Endothelial cell of umbilical vein (primary cell): ENCODE data around the gene CLASRP. TPM values are rescaled to one million over a fixed set of nuclear protein-coding genes. Genes with fewer than 3 reads are reported as not detected.

Source experiments
- BruUV-seq: library from RNA; stranded (reverse); fragments of 400-500 nt; replicated peaks from 2 replicates; lab custom pipeline; 2021; lab: Mats Ljungman, UMichigan
- CTCF ChIA-PET: fragments of 300-600, 350-600 bp; sonication (Branson Sonifier 250); formaldehyde crosslinking; loops from one replicate; lab custom pipeline; 2021; ENCODE audit warnings: antibody characterized with exemption, inconsistent platforms; lab: Charles Lee
- POLR2A ChIA-PET: fragments of 300-600, 350-600 bp; sonication (Branson Sonifier 250); formaldehyde crosslinking; loops from one replicate; lab custom pipeline; 2021; ENCODE audit warnings: antibody characterized with exemption, inconsistent platforms; lab: Charles Lee
- DNase-seq: peaks from one replicate; pipeline ENCODE4 v3.0.0-alpha.2; 2011; ENCODE audit warnings: low read depth, low spot score
- FAIRE-seq: peaks from 2 replicates; lab custom pipeline; 2011; peaks lifted over from hg19 to GRCh38; lab: Jason Lieb, UNC
- H2AFZ ChIP-seq: 2 replicates; pipeline ENCODE4 v1.6.0; 2012; ENCODE audit warnings: low read depth, low read length, control low read depth, inconsistent platforms
- H3K27ac ChIP-seq: 2 replicates; pipeline ENCODE4 v1.5.1; 2011; ENCODE audit warnings: low read depth, mild to moderate bottlenecking, control low read depth, low read length, moderate library complexity; ENCODE audit not compliant: insufficient read depth
- H3K27me3 ChIP-seq, 2 experiments: 2 replicates each; pipeline versions ENCODE4 v1.6.0 to v1.6.1; 2011; ENCODE audit warnings: low read length in 2 of 2, mixed read lengths in 1 of 2; ENCODE audit not compliant: control insufficient read depth in 2 of 2, insufficient read depth in 2 of 2
- H3K36me3 ChIP-seq, 2 experiments: 2 replicates in 1 of 2; 3 replicates in 1 of 2; pipeline ENCODE4 v1.5.1; 2011; ENCODE audit warnings: low read length in 2 of 2, mild to moderate bottlenecking in 1 of 2, moderate library complexity in 1 of 2; ENCODE audit not compliant: control insufficient read depth in 2 of 2, insufficient read depth in 2 of 2; ENCODE audit errors: extremely low read depth in 1 of 2
- H3K4me1 ChIP-seq: 3 replicates; pipeline ENCODE4 v1.5.1; 2011; ENCODE audit warnings: mild to moderate bottlenecking, low read length; ENCODE audit not compliant: control insufficient read depth, insufficient read depth; ENCODE audit errors: extremely low read depth
- H3K4me2 ChIP-seq: 2 replicates; pipeline ENCODE4 v1.6.1; 2011; ENCODE audit warnings: low read length, control low read depth, mixed read lengths; ENCODE audit not compliant: insufficient read depth
- H3K4me3 ChIP-seq, 3 experiments: fragments of 200-600 bp in 1 of 3; sonication (generic), shearing (Covaris generic) in 1 of 3; replicated peaks in 1 of 3; 2 replicates each; pipeline ENCODE4 v1.5.1; 2011 to 2016; ENCODE audit warnings: control low read depth in 3 of 3, low read length in 3 of 3, mild to moderate bottlenecking in 2 of 3, inconsistent platforms in 1 of 3, low read depth in 1 of 3, moderate library complexity in 1 of 3; ENCODE audit not compliant: insufficient read depth in 1 of 3
- H3K79me2 ChIP-seq: 2 replicates; pipeline ENCODE4 v1.6.0; 2012; ENCODE audit warnings: low read length, inconsistent platforms; ENCODE audit not compliant: control insufficient read depth, insufficient read depth
- H3K9ac ChIP-seq: replicated peaks from 2 replicates; pipeline ENCODE3; 2011; ENCODE audit warnings: low read length, control low read depth; ENCODE audit not compliant: insufficient read depth; ENCODE audit errors: extremely low read depth
- H3K9me1 ChIP-seq: replicated peaks from 3 replicates; pipeline ENCODE4 v1.6.0; 2011; ENCODE audit warnings: mild to moderate bottlenecking, low read length; ENCODE audit not compliant: control insufficient read depth, insufficient read depth; ENCODE audit errors: extremely low read depth
- H3K9me3 ChIP-seq: replicated peaks from 2 replicates; pipeline ENCODE4 v1.5.1; 2012; ENCODE audit warnings: low read length, inconsistent platforms; ENCODE audit not compliant: control insufficient read depth, insufficient read depth
- H4K20me1 ChIP-seq: replicated peaks from 2 replicates; pipeline ENCODE3; 2011; ENCODE audit warnings: mild to moderate bottlenecking, low read length; ENCODE audit not compliant: control insufficient read depth, insufficient read depth; ENCODE audit errors: extremely low read depth
- EZH2 ChIP-seq: IDR thresholded peaks from 2 replicates; pipeline ENCODE4 v1.6.1; 2012; ENCODE audit warnings: borderline replicate concordance, low read depth, mild to moderate bottlenecking, moderate library complexity, low read length, inconsistent platforms; ENCODE audit not compliant: severe bottlenecking
- FOS ChIP-seq: IDR thresholded peaks from 2 replicates; pipeline ENCODE4 v1.6.1; 2011; ENCODE audit warnings: mild to moderate bottlenecking, low read length, moderate library complexity, borderline replicate concordance; ENCODE audit not compliant: insufficient read depth
- GATA2 ChIP-seq: IDR thresholded peaks from 2 replicates; pipeline ENCODE4 v1.7.0; 2011; ENCODE audit warnings: low read depth, mild to moderate bottlenecking, moderate library complexity, mixed read lengths, low read length; ENCODE audit not compliant: insufficient read length, insufficient read depth
- JUN ChIP-seq: IDR thresholded peaks from 2 replicates; pipeline ENCODE4 v1.6.1; 2011; ENCODE audit warnings: borderline replicate concordance, low read depth; ENCODE audit not compliant: insufficient read length, insufficient read depth
- MYC ChIP-seq: IDR thresholded peaks from one replicate; pipeline ENCODE4 v1.6.1; 2011; ENCODE audit warnings: mild to moderate bottlenecking, low read depth, low read length
- POLR2A ChIP-seq: IDR thresholded peaks from 2 replicates; pipeline ENCODE4 v1.6.1; 2012; ENCODE audit warnings: low read depth, mild to moderate bottlenecking, control low read depth, low read length
- POLR2AphosphoS5 ChIP-seq: IDR thresholded peaks from 2 replicates; pipeline ENCODE4 v1.6.1; 2012; ENCODE audit warnings: low read depth, mild to moderate bottlenecking, control low read depth, low read length, moderate library complexity; ENCODE audit not compliant: insufficient read depth
- dilution Hi-C: fragments of 300-500 bp; cut with MboI; formaldehyde crosslinking; loops from one replicate; pipeline ENCODE4 v1.15.0; 2019; ENCODE audit warnings: low sequenced_read_pairs; ENCODE audit not compliant: extremely low pct_ligation_motif_present
- intact Hi-C: fragments of 100-400 bp; cut with micrococcal nuclease; formaldehyde crosslinking; loops from one replicate; pipeline ENCODE4 v1.10.0; 2022
- polyA plus RNA-seq, 4 experiments: library from polyadenylated mRNA; depleted of rRNA in 3 of 4; stranded (reverse) in 3 of 4; unstranded in 1 of 4; fragments of >200 nt; gene quantifications; 2 replicates each; pipeline versions ENCODE4 v1.2.1 to v1.2.3, GENCODE V29; 2011 to 2012; ENCODE audit warnings: missing spikeins in 1 of 4
- total RNA-seq: library from RNA; stranded (reverse); gene quantifications from 2 replicates; pipeline ENCODE4 v1.2.3, GENCODE V29; 2021
- TF ChIP-seq, protein P1 (sequence below): IDR thresholded peaks from 2 replicates; pipeline ENCODE4 v1.6.1; 2011; ENCODE audit not compliant: insufficient read depth, insufficient read length
- TF ChIP-seq, protein P2 (sequence below), 2 donors: IDR thresholded peaks; 1 replicate in 1 of 2; 2 replicates in 1 of 2; pipeline ENCODE4 v1.5.1; 2011; ENCODE audit warnings: low read length in 2 of 2, mild to moderate bottlenecking in 2 of 2, moderate library complexity in 2 of 2, control low read depth in 1 of 2, inconsistent platforms in 1 of 2, low read depth in 1 of 2; ENCODE audit not compliant: insufficient read depth in 1 of 2; ENCODE audit errors: extremely low read depth in 1 of 2

CLASRP gene
- total and polyA plus RNA-seq, 2 donors (not counting 3 experiments of a cell fraction or from before 2014, with no cell fraction given) = 40.7 to 70.7 TPM

DNA sequence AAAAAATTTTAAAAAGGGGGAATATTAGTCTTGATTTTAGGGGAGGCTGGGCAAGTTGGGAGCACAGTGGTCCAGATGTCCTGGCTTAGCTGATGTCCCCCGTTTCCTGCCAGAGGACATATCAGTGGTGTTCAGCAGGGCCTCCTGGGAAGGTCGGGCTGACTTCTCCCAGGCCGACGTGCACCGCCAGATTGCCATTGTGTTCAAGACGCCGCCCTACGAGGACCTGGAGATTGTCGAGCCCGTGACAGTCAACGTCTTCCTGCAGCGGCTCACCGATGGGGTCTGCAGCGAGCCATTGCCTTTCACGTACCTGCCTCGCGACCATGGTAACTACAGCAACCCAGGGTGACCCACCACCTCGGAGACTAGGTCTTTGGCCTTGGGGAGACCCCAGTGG, 6.4 kb upstream of the CLASRP start:
- no peak for FAIRE-seq
- DNase-seq = no peak
- ChIA-PET CTCF (interaction anchor here (0.6 kb wide), 1 partner anchor 10 kb away, joined by 4 read pairs; no protein-coding TSS in a partner anchor), POLR2A (no interaction called here)
- H2AFZ ChIP-seq = no peak overlapping the region
- H3K9me1 ChIP-seq = no peaks in the 10 kb centered on the region
- H3K4me1 ChIP-seq = no peaks in the 10 kb centered on the region
- no peak overlapping the region for H3K4me3 ChIP-seq
- intact Hi-C loops = no loop called here
- H4K20me1 ChIP-seq = no peaks in the 10 kb centered on the region
- dilution Hi-C loops = no loop called here
- no peak overlapping the region for H3K27ac ChIP-seq
- H3K79me2 ChIP-seq = no peaks in the 10 kb centered on the region
- H3K9ac ChIP-seq = no peak overlapping the region
- H3K27me3 ChIP-seq = no peaks in the 10 kb centered on the region
- H3K36me3 ChIP-seq = peaks cover 0 to 19% of the 10 kb centered on the region in 2 experiments
- H3K4me2 ChIP-seq = no peak overlapping the region
- no peaks in the 10 kb centered on the region for H3K9me3 ChIP-seq
- TF ChIP-seq, protein P1, sequence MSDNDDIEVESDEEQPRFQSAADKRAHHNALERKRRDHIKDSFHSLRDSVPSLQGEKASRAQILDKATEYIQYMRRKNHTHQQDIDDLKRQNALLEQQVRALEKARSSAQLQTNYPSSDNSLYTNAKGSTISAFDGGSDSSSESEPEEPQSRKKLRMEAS = no peak
- TF ChIP-seq MYC (no peak), EZH2 (no peak), POLR2A (no peak), POLR2AphosphoS5 (no peak), GATA2 (no peak), FOS (no peak), JUN (no peak)
- TF ChIP-seq, protein P2, sequence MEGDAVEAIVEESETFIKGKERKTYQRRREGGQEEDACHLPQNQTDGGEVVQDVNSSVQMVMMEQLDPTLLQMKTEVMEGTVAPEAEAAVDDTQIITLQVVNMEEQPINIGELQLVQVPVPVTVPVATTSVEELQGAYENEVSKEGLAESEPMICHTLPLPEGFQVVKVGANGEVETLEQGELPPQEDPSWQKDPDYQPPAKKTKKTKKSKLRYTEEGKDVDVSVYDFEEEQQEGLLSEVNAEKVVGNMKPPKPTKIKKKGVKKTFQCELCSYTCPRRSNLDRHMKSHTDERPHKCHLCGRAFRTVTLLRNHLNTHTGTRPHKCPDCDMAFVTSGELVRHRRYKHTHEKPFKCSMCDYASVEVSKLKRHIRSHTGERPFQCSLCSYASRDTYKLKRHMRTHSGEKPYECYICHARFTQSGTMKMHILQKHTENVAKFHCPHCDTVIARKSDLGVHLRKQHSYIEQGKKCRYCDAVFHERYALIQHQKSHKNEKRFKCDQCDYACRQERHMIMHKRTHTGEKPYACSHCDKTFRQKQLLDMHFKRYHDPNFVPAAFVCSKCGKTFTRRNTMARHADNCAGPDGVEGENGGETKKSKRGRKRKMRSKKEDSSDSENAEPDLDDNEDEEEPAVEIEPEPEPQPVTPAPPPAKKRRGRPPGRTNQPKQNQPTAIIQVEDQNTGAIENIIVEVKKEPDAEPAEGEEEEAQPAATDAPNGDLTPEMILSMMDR (IDR thresholded peaks at IDR 0.05; ENCODE audit: extremely low read depth in 1 of 2, insufficient read depth in 1 of 2, low read depth in 1 of 2, low read length in 2 of 2) = no peak
- BruUV-seq = no TSS peak
